IMR-90 (cell line): ENCODE data around the gene PCGF3. TPM values are rescaled to one million over a fixed set of nuclear protein-coding genes. Genes with fewer than 3 reads are reported as not detected.

ENCODE experiments used
- ATAC-seq: fragments of 200-7000 bp; cut with Tn5 transposase; 2 replicates; pipeline ENCODE4 v1.9.1; 2020; ENCODE audit warnings: low read depth, mild to moderate bottlenecking, moderate library complexity
- BruUV-seq: library from RNA; stranded (reverse); fragments of 400-500 nt; replicated peaks from 2 replicates; lab custom pipeline; 2021; lab: Mats Ljungman, UMichigan
- CTCF ChIA-PET: fragments of 300-600 bp; formaldehyde crosslinking; extraction: SDS; loops from one replicate; lab custom pipeline; 2021; ENCODE audit warnings: antibody characterized with exemption; lab: Yijun Ruan, JAX
- POLR2A ChIA-PET: fragments of 300-600 bp; sonication (Branson Sonifier 250); formaldehyde crosslinking; loops from one replicate; lab custom pipeline; 2022; ENCODE audit warnings: antibody characterized with exemption; ENCODE audit not compliant: unreplicated experiment; lab: Charles Lee
- DNase-seq: peaks from one replicate; pipeline ENCODE4 v3.0.0; 2013
- H2AFZ ChIP-seq: replicated peaks from 2 replicates; pipeline ENCODE3; 2013; ENCODE audit warnings: low read length, mild to moderate bottlenecking; ENCODE audit not compliant: poor library complexity
- H2AK5ac ChIP-seq: 2 replicates; pipeline ENCODE4 v1.6.1; 2013; ENCODE audit warnings: low read depth, low read length, inconsistent platforms
- H2AK9ac ChIP-seq: replicated peaks from 2 replicates; pipeline ENCODE3; 2013; ENCODE audit warnings: mild to moderate bottlenecking, low read depth, low read length, moderate library complexity; ENCODE audit not compliant: poor library complexity
- H2BK120ac ChIP-seq: 2 replicates; pipeline ENCODE4 v1.6.1; 2013; ENCODE audit warnings: low read depth, low read length, inconsistent platforms
- H2BK15ac ChIP-seq: 3 replicates; pipeline ENCODE4 v1.6.1; 2013; ENCODE audit warnings: low read depth, low read length, inconsistent platforms
- H2BK20ac ChIP-seq: 2 replicates; pipeline ENCODE4 v1.6.1; 2013; ENCODE audit warnings: low read depth, mild to moderate bottlenecking, inconsistent platforms, low read length, moderate library complexity
- H2BK5ac ChIP-seq: 2 replicates; pipeline ENCODE4 v1.6.1; 2013; ENCODE audit warnings: mild to moderate bottlenecking, low read depth, low read length, inconsistent platforms; ENCODE audit not compliant: poor library complexity, severe bottlenecking
- H3K14ac ChIP-seq: replicated peaks from 2 replicates; pipeline ENCODE4 v1.6.1; 2013; ENCODE audit warnings: low read depth, low read length, inconsistent platforms
- H3K18ac ChIP-seq: 2 replicates; pipeline ENCODE4 v1.6.1; 2013; ENCODE audit warnings: low read depth, low read length, control low read depth
- H3K23ac ChIP-seq: 2 replicates; pipeline ENCODE4 v1.6.1; 2013; ENCODE audit warnings: low read depth, low read length, inconsistent platforms
- H3K27ac ChIP-seq: 2 replicates; pipeline ENCODE4 v1.5.1; 2013; ENCODE audit warnings: mild to moderate bottlenecking, control low read depth, low read length; ENCODE audit not compliant: insufficient read depth
- H3K27me3 ChIP-seq: 2 replicates; pipeline ENCODE4 v1.6.1; 2013; ENCODE audit warnings: low read length; ENCODE audit not compliant: control insufficient read depth, insufficient read depth
- H3K36me3 ChIP-seq: 2 replicates; pipeline ENCODE4 v1.6.1; 2013; ENCODE audit warnings: low read length, mixed read lengths; ENCODE audit not compliant: control insufficient read depth, insufficient read depth
- H3K4ac ChIP-seq: 2 replicates; pipeline ENCODE4 v1.6.1; 2013; ENCODE audit warnings: low read depth, low read length, inconsistent platforms
- H3K4me1 ChIP-seq: 2 replicates; pipeline ENCODE4 v1.6.1; 2013; ENCODE audit warnings: low read length, mixed read lengths; ENCODE audit not compliant: control insufficient read depth, insufficient read depth
- H3K4me2 ChIP-seq: 2 replicates; pipeline ENCODE4 v1.6.1; 2013; ENCODE audit warnings: low read depth, mild to moderate bottlenecking, control low read depth, low read length, moderate library complexity
- H3K4me3 ChIP-seq: 2 replicates; pipeline ENCODE4 v1.5.1; 2013; ENCODE audit warnings: low read depth, mild to moderate bottlenecking, control low read depth, low read length, moderate library complexity; ENCODE audit not compliant: insufficient read depth
- H3K56ac ChIP-seq: 2 replicates; pipeline ENCODE4 v1.6.1; 2013; ENCODE audit warnings: low read length, inconsistent platforms; ENCODE audit not compliant: insufficient read depth; ENCODE audit errors: extremely low read depth
- H3K79me1 ChIP-seq, 2 experiments: 2 replicates each; pipeline ENCODE4 v1.6.1; 2013; ENCODE audit warnings: low read length in 2 of 2, inconsistent platforms in 1 of 2, low read depth in 1 of 2
- H3K9ac ChIP-seq: 2 replicates; pipeline ENCODE4 v1.6.1; 2013; ENCODE audit warnings: low read depth, low read length, control low read depth
- H3K9me1 ChIP-seq: 2 replicates; pipeline ENCODE4 v1.6.1; 2013; ENCODE audit warnings: low read length, inconsistent platforms; ENCODE audit not compliant: insufficient read depth
- H3K9me3 ChIP-seq: 2 replicates; pipeline ENCODE4 v1.6.1; 2013; ENCODE audit warnings: low read length; ENCODE audit not compliant: control insufficient read depth, insufficient read depth
- H4K20me1 ChIP-seq: 2 replicates; pipeline ENCODE4 v1.6.1; 2013; ENCODE audit warnings: low read length, inconsistent platforms; ENCODE audit not compliant: insufficient read depth
- H4K5ac ChIP-seq: 2 replicates; pipeline ENCODE4 v1.6.1; 2013; ENCODE audit warnings: mild to moderate bottlenecking, low read depth, low read length, control low read depth
- H4K8ac ChIP-seq, 2 experiments: 2 replicates each; pipeline ENCODE4 v1.6.1; 2013; ENCODE audit warnings: low read depth in 2 of 2, low read length in 2 of 2, control low read depth in 1 of 2, inconsistent platforms in 1 of 2
- H4K91ac ChIP-seq: 2 replicates; pipeline ENCODE4 v1.6.1; 2013; ENCODE audit warnings: low read depth, low read length, inconsistent platforms; ENCODE audit not compliant: insufficient read depth
- CHD1 ChIP-seq: IDR thresholded peaks from 2 replicates; pipeline ENCODE4 v1.6.1; 2012; ENCODE audit warnings: low read depth, low read length, improper control_type of control experiment
- FOS ChIP-seq: fragments of 150-350 bp; IDR thresholded peaks from 2 replicates; pipeline ENCODE4 v1.6.1; 2016; ENCODE audit warnings: low read depth, low read length
- NFE2L2 ChIP-seq: fragments of 150-350 bp; IDR thresholded peaks from 2 replicates; pipeline ENCODE4 v1.6.1; 2016; ENCODE audit warnings: low read depth, mild to moderate bottlenecking, low read length
- POLR2A ChIP-seq: IDR thresholded peaks from 2 replicates; pipeline ENCODE4 v1.6.1; 2012; ENCODE audit warnings: mild to moderate bottlenecking, low read depth, low read length
- SMC3 ChIP-seq: fragments of 150-350 bp; IDR thresholded peaks from 2 replicates; pipeline ENCODE4 v1.6.1; 2016; ENCODE audit warnings: low read depth, mild to moderate bottlenecking, antibody characterized with exemption, low read length, moderate library complexity
- WGBS, 2 experiments: methylation state at CpG; one replicate each; pipeline versions ENCODE4 v1.1.5 to v1.1.7; 2013; ENCODE audit warnings: missing lambda C conversion rate in 2 of 2; ENCODE audit not compliant: insufficient read length in 1 of 2; ENCODE audit errors: extremely low coverage in 2 of 2; 5-methylcytosine and 5-hydroxymethylcytosine counted together
- dilution Hi-C: fragments of 300-500 bp; cut with HindIII; formaldehyde crosslinking; loops from one replicate; pipeline ENCODE4 v1.14.3; 2018; ENCODE audit warnings: low sequenced_read_pairs; ENCODE audit not compliant: unreplicated experiment
- in situ Hi-C: fragments of 300-500 bp; cut with MboI; formaldehyde crosslinking; loops from 3 replicates; pipeline ENCODE4 v1.14.3; 2019; ENCODE audit warnings: low sequenced_read_pairs, inconsistent platforms, mixed read lengths
- intact Hi-C: fragments of 100-400 bp; cut with micrococcal nuclease; formaldehyde crosslinking; loops from 2 replicates; pipeline ENCODE4 v1.10.0; 2022
- polyA plus RNA-seq, 3 experiments: library from polyadenylated mRNA; depleted of rRNA; stranded (reverse); fragments of >200 nt; gene quantifications; 2 replicates each; pipeline ENCODE4 v1.2.3, GENCODE V29; 2012; ENCODE audit warnings: low replicate concordance in 1 of 3
- total RNA-seq: library from RNA; depleted of rRNA; stranded (reverse); fragments of >200 nt; gene quantifications from 2 replicates; pipeline ENCODE4 v1.2.3, GENCODE V29; 2012

The PCGF3 gene
- total and polyA plus RNA-seq, 2 of the 4 experiments (the other 2 are of a cell fraction) = 40.0 to 55.3 TPM

- Histone ChIP-seq H3K9me3 (no peaks in the 10 kb centered on the region), H3K9me1 (no peaks in the 10 kb centered on the region), H3K4me1 (no peaks in the 10 kb centered on the region), H3K36me3 (no peaks in the 10 kb centered on the region), H2AK5ac (no peak overlapping the region), H3K4me2 (no peak overlapping the region), H2AFZ (no peak overlapping the region), H4K8ac (no peak overlapping the region), H4K91ac (no peak overlapping the region), H2BK5ac (no peak overlapping the region), H4K20me1 (no peaks in the 10 kb centered on the region), H3K23ac (no peak overlapping the region), H3K79me1 (no peaks in the 10 kb centered on the region), H3K27ac (no peak overlapping the region), H2AK9ac (no peak overlapping the region), H3K56ac (no peak overlapping the region), H4K5ac (no peak overlapping the region), H3K4ac (no peak overlapping the region), H3K14ac (no peak overlapping the region), H3K9ac (no peak overlapping the region), H2BK20ac (no peak overlapping the region), H3K4me3 (no peak overlapping the region), H2BK15ac (no peak overlapping the region), H3K18ac (no peak overlapping the region), H2BK120ac (no peak overlapping the region), H3K27me3 (peaks cover 55% of the 10 kb centered on the region)
- BruUV-seq = no TSS peak
- WGBS, 2 experiments = 95% methylated on average over 9 of the region's 17 CpGs; no CpG with 5 or more reads in 1 of the 2 experiments
- intact Hi-C loops (no loop called here), dilution Hi-C loops (no loop called here), in situ Hi-C loops (no loop called here)
- no peak for ATAC-seq
- POLR2A ChIA-PET = no interaction called here
- DNase-seq = no peak
- no peak for TF ChIP-seq SMC3
- no peak for TF ChIP-seq CHD1
- no peak for TF ChIP-seq FOS
- no peak for TF ChIP-seq NFE2L2
- no peak for TF ChIP-seq POLR2A
- CTCF ChIA-PET = no interaction called here
Measured at GRCh38 chr4:796206-796605, 90.6 kb downstream of the PCGF3 start.
